ENCODE results near the gene SUMO4.

- TF ChIP-seq CTCF (IDR thresholded peaks at IDR 0.05; ENCODE audit: low read depth, low read length) (no peak), POLR2A (IDR thresholded peaks at IDR 0.05; ENCODE audit: extremely low read depth, insufficient read length) (no peak), MAX (IDR thresholded peaks at IDR 0.05; ENCODE audit: low read depth, low read length) (no peak)
Observed at GRCh38 chr6:149445095-149445466, 45.0 kb downstream of the SUMO4 start.

Data from NB4 (cell line).